GM12878 (cell line): ENCODE measurements around the gene DIS3L. TPM values are rescaled to one million over a fixed set of nuclear protein-coding genes. Genes with fewer than 3 reads are reported as not detected.

ENCODE experiments used
- ATAC-seq: fragments of 200-7000 bp; cut with Tn5 transposase; 3 replicates; pipeline ENCODE4 v1.9.1; 2020; ENCODE audit warnings: mild to moderate bottlenecking, moderate library complexity
- BruUV-seq: library from RNA; stranded (reverse); fragments of 400-500 nt; replicated peaks from 2 replicates; lab custom pipeline; 2021; lab: Mats Ljungman, UMichigan
- CTCF ChIA-PET: fragments of 300-600 bp; sonication (Branson Sonifier 250); formaldehyde crosslinking; extraction: SDS; loops from one replicate; lab custom pipeline; 2021; ENCODE audit warnings: inconsistent platforms; lab: Yijun Ruan, JAX
- POLR2A ChIA-PET: fragments of 350-600 bp; formaldehyde crosslinking; extraction: SDS; loops from one replicate; lab custom pipeline; 2021; ENCODE audit warnings: inconsistent platforms; lab: Charles Lee
- RAD21 ChIA-PET: fragments of 300-600 bp; sonication (Branson Sonifier 250); formaldehyde crosslinking; loops from one replicate; lab custom pipeline; 2023; ENCODE audit warnings: antibody characterized with exemption; ENCODE audit not compliant: unreplicated experiment; lab: Charles Lee
- SMC1A ChIA-PET: fragments of 300-600 bp; sonication (Branson Sonifier 250); formaldehyde crosslinking; loops from one replicate; lab custom pipeline; 2023; ENCODE audit not compliant: unreplicated experiment, uncharacterized antibody; lab: Charles Lee
- DNase-seq: peaks from one replicate; pipeline ENCODE4 v3.0.0-alpha.2; 2011; ENCODE audit warnings: low read depth, low spot score
- FAIRE-seq: peaks from 3 replicates; lab custom pipeline; 2011; peaks lifted over from hg19 to GRCh38; lab: Jason Lieb, UNC
- H2AFZ ChIP-seq: 2 replicates; pipeline ENCODE4 v1.6.0; 2011; ENCODE audit warnings: low read depth, low read length, control low read depth; ENCODE audit not compliant: control insufficient read depth
- H3K27ac ChIP-seq: 2 replicates; pipeline ENCODE4 v1.5.1; 2011; ENCODE audit warnings: control low read depth; ENCODE audit not compliant: control insufficient read depth, insufficient read depth
- H3K27me3 ChIP-seq, 2 experiments: replicated peaks in 1 of 2; 2 replicates each; pipeline versions ENCODE4 v1.6.0 to v1.6.1; 2011; ENCODE audit warnings: low read length in 1 of 2; ENCODE audit not compliant: control insufficient read depth in 2 of 2, insufficient read depth in 2 of 2
- H3K36me3 ChIP-seq, 2 experiments: 2 replicates each; pipeline ENCODE4 v1.5.1; 2011; ENCODE audit warnings: low read length in 1 of 2; ENCODE audit not compliant: control insufficient read depth in 2 of 2, insufficient read depth in 2 of 2
- H3K4me1 ChIP-seq: 2 replicates; pipeline ENCODE4 v1.6.1; 2011; ENCODE audit warnings: mild to moderate bottlenecking, low read length, moderate library complexity, mixed read lengths; ENCODE audit not compliant: control insufficient read depth, insufficient read depth
- H3K4me2 ChIP-seq: 2 replicates; pipeline ENCODE4 v1.6.0; 2011; ENCODE audit warnings: control low read depth; ENCODE audit not compliant: control insufficient read depth, insufficient read depth
- H3K4me3 ChIP-seq: fragments of 200-600 bp; sonication (generic); 2 replicates; pipeline ENCODE4 v1.5.1; 2016
- H3K79me2 ChIP-seq: 2 replicates; pipeline ENCODE4 v1.6.0; 2011; ENCODE audit warnings: low read length; ENCODE audit not compliant: control insufficient read depth, insufficient read depth
- H3K9ac ChIP-seq: 2 replicates; pipeline ENCODE4 v1.8.0; 2011; ENCODE audit warnings: low read length, control low read depth, mixed read lengths; ENCODE audit not compliant: control insufficient read depth, insufficient read depth
- H3K9me3 ChIP-seq: replicated peaks from 3 replicates; pipeline ENCODE4 v1.5.1; 2011; ENCODE audit warnings: mild to moderate bottlenecking, low read length; ENCODE audit not compliant: control insufficient read depth, insufficient read depth
- H4K20me1 ChIP-seq: 2 replicates; pipeline ENCODE4 v1.6.0; 2011; ENCODE audit not compliant: control insufficient read depth, insufficient read depth
- CBX5 ChIP-seq: sonication (generic); IDR thresholded peaks from 2 replicates; pipeline ENCODE4 v1.6.1; 2016; ENCODE audit warnings: low read depth, moderate library complexity, mild to moderate bottlenecking, inconsistent platforms
- EP300 ChIP-seq, 2 experiments: fragments of 150-350 bp in 1 of 2; IDR thresholded peaks; 2 replicates each; pipeline ENCODE4 v1.6.1; 2011 to 2012; ENCODE audit warnings: low read depth in 2 of 2, low read length in 2 of 2, borderline replicate concordance in 1 of 2, improper control_type of control experiment in 1 of 2, inconsistent platforms in 1 of 2; ENCODE audit not compliant: control insufficient read depth in 1 of 2
- EZH2 ChIP-seq: IDR thresholded peaks from 2 replicates; pipeline ENCODE4 v1.6.1; 2012; ENCODE audit warnings: low read depth, mild to moderate bottlenecking, control low read depth, inconsistent platforms, low read length, borderline replicate concordance; ENCODE audit not compliant: control insufficient read depth
- GATAD2B ChIP-seq: fragments of 450-650 bp; conservative IDR thresholded peaks from 2 replicates; pipeline ENCODE4 v1.6.1; 2017; ENCODE audit warnings: low read depth, mild to moderate bottlenecking, moderate library complexity
- HDGF ChIP-seq: fragments of 450-650 bp; IDR thresholded peaks from 2 replicates; pipeline ENCODE4 v1.6.1; 2016; ENCODE audit warnings: antibody characterized with exemption
- MEF2B ChIP-seq: fragments of 450-650 bp; IDR thresholded peaks from 2 replicates; pipeline ENCODE4 v1.6.1; 2018; ENCODE audit warnings: mild to moderate bottlenecking, moderate library complexity; ENCODE audit not compliant: partially characterized antibody, poor library complexity, severe bottlenecking
- MYB ChIP-seq: fragments of 150-350 bp; IDR thresholded peaks from 2 replicates; pipeline ENCODE4 v1.6.1; 2014; ENCODE audit warnings: mild to moderate bottlenecking, low read depth, low read length, borderline replicate concordance
- PML ChIP-seq: IDR thresholded peaks from 2 replicates; pipeline ENCODE4 v1.6.1; 2012; ENCODE audit warnings: low read length, inconsistent platforms
- RB1 ChIP-seq: fragments of 450-650 bp; formaldehyde crosslinking; IDR thresholded peaks from 2 replicates; pipeline ENCODE4 v1.6.1; 2017; ENCODE audit warnings: mild to moderate bottlenecking, borderline replicate concordance
- RUNX3 ChIP-seq: IDR thresholded peaks from 2 replicates; pipeline ENCODE4 v1.6.1; 2012; ENCODE audit warnings: low read length, inconsistent platforms
- SMAD1 ChIP-seq: fragments of 450-650 bp; IDR thresholded peaks from 2 replicates; pipeline ENCODE4 v1.6.1; 2018; ENCODE audit warnings: mild to moderate bottlenecking, low read depth; ENCODE audit not compliant: partially characterized antibody
- STAT1 ChIP-seq: fragments of 450-650 bp; conservative IDR thresholded peaks from 2 replicates; pipeline ENCODE4 v1.6.1; 2014; ENCODE audit warnings: antibody characterized with exemption, mild to moderate bottlenecking
- STAT3 ChIP-seq: IDR thresholded peaks from 2 replicates; pipeline ENCODE4 v1.6.1; 2011; ENCODE audit warnings: low read depth, low read length, improper control_type of control experiment
- WGBS: methylation state at CpG from one replicate; pipeline ENCODE4 v1.1.6; 2016; ENCODE audit warnings: low lambda C conversion rate; ENCODE audit not compliant: insufficient replicate concordance, insufficient coverage; ENCODE audit errors: missing lambda C conversion rate; 5-methylcytosine and 5-hydroxymethylcytosine counted together
- in situ Hi-C: fragments of 300-500 bp; cut with MboI; formaldehyde crosslinking; loops from 9 replicates; pipeline ENCODE4 v1.14.3; 2018; ENCODE audit warnings: mixed read lengths
- intact Hi-C: fragments of 100-400 bp; cut with micrococcal nuclease; formaldehyde crosslinking; loops from one replicate; pipeline ENCODE4 v1.14.2; 2022; ENCODE audit not compliant: unreplicated experiment
- polyA plus RNA-seq, 11 experiments: library from polyadenylated mRNA; depleted of rRNA in 4 of 11; unstranded in 6 of 11; stranded (reverse) in 5 of 11; fragments of >200 nt; fragmentation: Nextera tagmentation in 4 of 11; fragmentation: Illumina TruSeq in 1 of 11; extraction: Ambion mirVana in 4 of 11; extraction: Trizol in 1 of 11; gene quantifications; 1 replicate in 1 of 11; 2 replicates in 10 of 11; pipeline versions ENCODE4 v1.2.1 to v1.2.3, GENCODE V29; 2011 to 2016; ENCODE audit warnings: inconsistent platforms in 2 of 11, missing spikeins in 2 of 11, low read depth in 1 of 11
- total RNA-seq, 4 experiments: library from RNA; depleted of rRNA in 3 of 4; stranded (reverse); fragments of >200 nt in 3 of 4; fragmentation: Illumina TruSeq in 1 of 4; extraction: Trizol in 1 of 4; gene quantifications; 2 replicates each; pipeline versions ENCODE4 v1.2.1 to v1.2.3, GENCODE V29; 2013 to 2021
- TF ChIP-seq, protein P1 (sequence below): IDR thresholded peaks from 2 replicates; pipeline ENCODE4 v1.6.1; 2011; ENCODE audit warnings: low read depth, low read length, improper control_type of control experiment, borderline replicate concordance
- TF ChIP-seq, protein P2 (sequence below): fragments of 450-650 bp; IDR thresholded peaks from 2 replicates; pipeline ENCODE4 v1.6.1; 2016; ENCODE audit warnings: mild to moderate bottlenecking, moderate library complexity, borderline replicate concordance
- TF ChIP-seq, protein P3 (sequence below): IDR thresholded peaks from 2 replicates; pipeline ENCODE4 v1.6.1; 2011; ENCODE audit warnings: borderline replicate concordance, low read depth, mild to moderate bottlenecking, moderate library complexity, low read length; ENCODE audit not compliant: insufficient read depth, poor library complexity, severe bottlenecking

Gene DIS3L
- total and polyA plus RNA-seq, 10 of the 15 experiments (the other 5 are each of a cell fraction or from before 2014, with no cell fraction given), result 7.6 to 33.7 (median 25.5) TPM

DNA sequence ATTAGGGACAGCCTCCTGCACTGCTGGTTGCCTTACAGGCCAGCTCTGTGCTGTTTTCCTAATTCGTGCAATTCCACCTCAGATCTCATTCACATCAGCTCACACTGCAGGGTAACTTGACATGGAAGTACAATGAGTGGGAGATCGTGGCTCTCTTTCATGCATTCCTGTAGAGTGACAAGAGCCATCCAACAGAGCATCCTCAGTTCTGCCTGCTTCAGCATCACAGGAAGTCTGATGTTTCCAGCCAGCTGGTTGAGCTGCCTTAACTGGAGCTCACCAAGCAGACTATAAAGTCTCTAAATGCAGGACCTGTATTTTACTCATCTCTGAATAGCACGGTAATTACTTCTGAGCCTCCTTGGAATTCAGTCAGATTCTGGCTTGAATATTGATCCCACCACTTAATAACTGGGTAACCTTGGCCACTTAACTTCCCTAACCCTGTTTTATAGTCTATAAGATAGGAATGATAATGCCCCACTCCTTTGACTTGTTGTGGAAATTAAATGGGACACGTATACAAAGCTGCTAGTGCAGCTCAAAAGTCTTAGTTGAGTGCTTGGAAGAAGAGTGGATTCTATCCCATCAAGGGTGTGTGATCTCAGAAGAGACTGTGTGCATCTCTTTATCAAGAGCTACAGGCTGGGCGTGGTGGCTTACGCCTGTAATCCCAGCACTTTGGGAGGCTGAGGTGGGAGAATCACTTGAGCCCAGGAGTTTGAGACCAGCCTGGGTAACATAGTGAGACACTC, 1.4 kb upstream of the DIS3L start:
- Histone ChIP-seq H3K79me2 (peaks cover 28% of the 10 kb centered on the region), H3K27me3 (no peaks in the 10 kb centered on the region), H3K36me3 (no peaks in the 10 kb centered on the region), H2AFZ (no peak overlapping the region), H3K9me3 (no peaks in the 10 kb centered on the region), H3K4me2 (peak overlapping the region; percentile 74), H3K9ac (no peak overlapping the region), H3K27ac (no peak overlapping the region), H4K20me1 (no peaks in the 10 kb centered on the region), H3K4me1 (peaks cover 3% of the 10 kb centered on the region; the same call in 1 of the 2 replicates), H3K4me3 (0 out of 2 replicates have a peak overlapping the region, but pooled peaks have one; percentile 71)
- ChIA-PET SMC1A (interaction anchor here (0.6 to 2.8 kb wide), 8 partner anchors 10 to 1757 kb away, joined by 3 to 10 read pairs (median 4); partner anchors contain the start of genes RAB11A and SNAPC5), RAD21 (interaction anchor here (1.0 to 1.5 kb wide), 2 partner anchors 95 to 206 kb away, joined by 3 to 7 read pairs; partner anchors contain the start of genes MAP2K1 and SNAPC5), CTCF (interaction anchor here (0.8 to 9.7 kb wide), 7 partner anchors 9 to 672 kb away, joined by 3 to 103 read pairs (median 7); partner anchors contain the start of genes MAP2K1 and SNAPC5), POLR2A (interaction anchor here (1.3 kb wide), 1 partner anchor 423 kb away, joined by 4 read pairs; the partner anchor contains the start of gene RAB11A)
- in situ Hi-C loops, result no loop called here
- ATAC-seq, result no peak
- no TSS peak for BruUV-seq
- no peak for DNase-seq
- FAIRE-seq, result no peak
- intact Hi-C loops, result loop anchor here (5.0 kb wide), 1 partner anchor 205 kb away; the partner anchor contains the start of gene SNAPC5
- 94% methylated on average over 6 of the region's 6 CpGs for WGBS
- TF ChIP-seq HDGF (no peak), MEF2B (no peak), GATAD2B (no peak), MYB (no peak), RUNX3 (no peak), SMAD1 (no peak), PML (no peak), CBX5 (no peak), EP300 (IDR thresholded peaks at IDR 0.05; ENCODE audit: borderline replicate concordance in 1 of 2, control insufficient read depth in 1 of 2, low read depth in 2 of 2, low read length in 2 of 2) (no peak), STAT3 (no peak), STAT1 (no peak), EZH2 (no peak), RB1 (no peak)
- TF ChIP-seq, protein P1, sequence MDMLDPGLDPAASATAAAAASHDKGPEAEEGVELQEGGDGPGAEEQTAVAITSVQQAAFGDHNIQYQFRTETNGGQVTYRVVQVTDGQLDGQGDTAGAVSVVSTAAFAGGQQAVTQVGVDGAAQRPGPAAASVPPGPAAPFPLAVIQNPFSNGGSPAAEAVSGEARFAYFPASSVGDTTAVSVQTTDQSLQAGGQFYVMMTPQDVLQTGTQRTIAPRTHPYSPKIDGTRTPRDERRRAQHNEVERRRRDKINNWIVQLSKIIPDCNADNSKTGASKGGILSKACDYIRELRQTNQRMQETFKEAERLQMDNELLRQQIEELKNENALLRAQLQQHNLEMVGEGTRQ, result no peak
- TF ChIP-seq, protein P2, sequence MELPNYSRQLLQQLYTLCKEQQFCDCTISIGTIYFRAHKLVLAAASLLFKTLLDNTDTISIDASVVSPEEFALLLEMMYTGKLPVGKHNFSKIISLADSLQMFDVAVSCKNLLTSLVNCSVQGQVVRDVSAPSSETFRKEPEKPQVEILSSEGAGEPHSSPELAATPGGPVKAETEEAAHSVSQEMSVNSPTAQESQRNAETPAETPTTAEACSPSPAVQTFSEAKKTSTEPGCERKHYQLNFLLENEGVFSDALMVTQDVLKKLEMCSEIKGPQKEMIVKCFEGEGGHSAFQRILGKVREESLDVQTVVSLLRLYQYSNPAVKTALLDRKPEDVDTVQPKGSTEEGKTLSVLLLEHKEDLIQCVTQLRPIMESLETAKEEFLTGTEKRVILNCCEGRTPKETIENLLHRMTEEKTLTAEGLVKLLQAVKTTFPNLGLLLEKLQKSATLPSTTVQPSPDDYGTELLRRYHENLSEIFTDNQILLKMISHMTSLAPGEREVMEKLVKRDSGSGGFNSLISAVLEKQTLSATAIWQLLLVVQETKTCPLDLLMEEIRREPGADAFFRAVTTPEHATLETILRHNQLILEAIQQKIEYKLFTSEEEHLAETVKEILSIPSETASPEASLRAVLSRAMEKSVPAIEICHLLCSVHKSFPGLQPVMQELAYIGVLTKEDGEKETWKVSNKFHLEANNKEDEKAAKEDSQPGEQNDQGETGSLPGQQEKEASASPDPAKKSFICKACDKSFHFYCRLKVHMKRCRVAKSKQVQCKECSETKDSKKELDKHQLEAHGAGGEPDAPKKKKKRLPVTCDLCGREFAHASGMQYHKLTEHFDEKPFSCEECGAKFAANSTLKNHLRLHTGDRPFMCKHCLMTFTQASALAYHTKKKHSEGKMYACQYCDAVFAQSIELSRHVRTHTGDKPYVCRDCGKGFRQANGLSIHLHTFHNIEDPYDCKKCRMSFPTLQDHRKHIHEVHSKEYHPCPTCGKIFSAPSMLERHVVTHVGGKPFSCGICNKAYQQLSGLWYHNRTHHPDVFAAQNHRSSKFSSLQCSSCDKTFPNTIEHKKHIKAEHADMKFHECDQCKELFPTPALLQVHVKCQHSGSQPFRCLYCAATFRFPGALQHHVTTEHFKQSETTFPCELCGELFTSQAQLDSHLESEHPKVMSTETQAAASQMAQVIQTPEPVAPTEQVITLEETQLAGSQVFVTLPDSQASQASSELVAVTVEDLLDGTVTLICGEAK, result no peak
- TF ChIP-seq, protein P3, sequence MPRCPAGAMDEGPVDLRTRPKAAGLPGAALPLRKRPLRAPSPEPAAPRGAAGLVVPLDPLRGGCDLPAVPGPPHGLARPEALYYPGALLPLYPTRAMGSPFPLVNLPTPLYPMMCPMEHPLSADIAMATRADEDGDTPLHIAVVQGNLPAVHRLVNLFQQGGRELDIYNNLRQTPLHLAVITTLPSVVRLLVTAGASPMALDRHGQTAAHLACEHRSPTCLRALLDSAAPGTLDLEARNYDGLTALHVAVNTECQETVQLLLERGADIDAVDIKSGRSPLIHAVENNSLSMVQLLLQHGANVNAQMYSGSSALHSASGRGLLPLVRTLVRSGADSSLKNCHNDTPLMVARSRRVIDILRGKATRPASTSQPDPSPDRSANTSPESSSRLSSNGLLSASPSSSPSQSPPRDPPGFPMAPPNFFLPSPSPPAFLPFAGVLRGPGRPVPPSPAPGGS, result no peak
